HG02763 (cell line): ENCODE measurements around the gene ABR.
"Not testable (repeated sequence)": the region's sequence is repeated elsewhere in the genome, so short reads cannot be mapped to it uniquely, and the experiment has no call there.

Source experiments
- ATAC-seq: cut with Tn5 transposase; IDR thresholded peaks from one replicate; pipeline ENCODE4 v1.9.1; 2021; ENCODE audit warnings: mild to moderate bottlenecking, moderate library complexity; ENCODE audit not compliant: unreplicated experiment

ABR gene

GRCh38 chr17:1150863-1151600, 28.7 kb downstream of the ABR start:
- no peak for ATAC-seq

GRCh38 chr17:1149869-1150268, 29.9 kb downstream of the ABR start:
- ATAC-seq = no peak

- ATAC-seq = no peak
Observed at GRCh38 chr17:1147664-1148063, 32.1 kb downstream of the ABR start.

GRCh38 chr17:1146561-1147265, 33.1 kb downstream of the ABR start:
- no peak for ATAC-seq

GRCh38 chr17:1145311-1145986, 34.3 kb downstream of the ABR start:
- no peak for ATAC-seq

- no peak for ATAC-seq
Observed at GRCh38 chr17:1144162-1144561, 35.6 kb downstream of the ABR start.

- no peak for ATAC-seq
Observed at GRCh38 chr17:1143573-1143972, 36.2 kb downstream of the ABR start.

- ATAC-seq = no peak
Observed at GRCh38 chr17:1142561-1142971, 37.2 kb downstream of the ABR start.

GRCh38 chr17:1137465-1137894, 42.3 kb downstream of the ABR start:
- no peak for ATAC-seq

GRCh38 chr17:1136748-1137147, 43.0 kb downstream of the ABR start:
- no peak for ATAC-seq

GRCh38 chr17:1134634-1135324, 45.0 kb downstream of the ABR start:
- no peak for ATAC-seq

- no peak for ATAC-seq
Observed at GRCh38 chr17:1130191-1130590, 49.6 kb downstream of the ABR start.

- not testable (repeated sequence) for ATAC-seq
Observed at GRCh38 chr17:1128463-1128862, 51.3 kb downstream of the ABR start.

GRCh38 chr17:1126801-1127550, 52.8 kb downstream of the ABR start:
- ATAC-seq = no peak

GRCh38 chr17:1126250-1126797, 53.5 kb downstream of the ABR start:
- ATAC-seq = no peak

- no peak for ATAC-seq
Observed at GRCh38 chr17:1125788-1126145, 54.0 kb downstream of the ABR start.

GRCh38 chr17:1124896-1125787, 54.6 kb downstream of the ABR start:
- no peak for ATAC-seq

GRCh38 chr17:1123921-1124715, 55.7 kb downstream of the ABR start:
- ATAC-seq = no peak
